Stimulated activated memory B cell treated with anti-CD40 and anti-IgM and Interleukin-4, amounts not matched to agents 10 μg/mL and 1 μg/mL and 100 μg/mL, for 72 hours (primary cell): ENCODE results near the gene LCE1D.

Source experiments
- ATAC-seq: fragments of 150-1000 bp; cut with Tn5 transposase; 2 replicates; pipeline ENCODE4 v1.10.0; 2021
- H3K27ac Mint-ChIP-seq: one replicate; pipeline ENCODE4 v1.8.0; 2022; ENCODE audit warnings: mild to moderate bottlenecking, mixed read lengths
- H3K27me3 Mint-ChIP-seq: one replicate; pipeline ENCODE4 v1.8.0; 2022; ENCODE audit warnings: mixed read lengths
- H3K36me3 Mint-ChIP-seq: one replicate; pipeline ENCODE4 v1.8.0; 2022; ENCODE audit warnings: mixed read lengths
- H3K4me1 Mint-ChIP-seq: one replicate; pipeline ENCODE4 v1.8.0; 2022; ENCODE audit warnings: mixed read lengths
- H3K4me3 Mint-ChIP-seq: one replicate; pipeline ENCODE4 v1.8.0; 2022; ENCODE audit warnings: mild to moderate bottlenecking, moderate library complexity, mixed read lengths
- H3K9me3 Mint-ChIP-seq: one replicate; pipeline ENCODE4 v1.8.0; 2022; ENCODE audit warnings: mixed read lengths

LCE1D gene

GRCh38 chr1:152796421-152796820, at the start of gene LCE1D:
TSS of gene LCE1D (plus strand) at chr1:152796721. CDS start at chr1:152797795, 1,074 bp downstream.
- Mint-ChIP-seq H3K9me3 (no peaks in the 10 kb centered on the region), H3K36me3 (no peaks in the 10 kb centered on the region), H3K27me3 (peaks cover 24% of the 10 kb centered on the region), H3K4me1 (no peaks in the 10 kb centered on the region), H3K27ac (no peak within 1 kb of the TSS), H3K4me3 (no peak within 1 kb of the TSS)
- no peak for ATAC-seq

- no peak for ATAC-seq
- Mint-ChIP-seq H3K27me3 (peaks cover 21% of the 10 kb centered on the region), H3K4me3 (no peak overlapping the region), H3K4me1 (no peaks in the 10 kb centered on the region), H3K9me3 (no peaks in the 10 kb centered on the region), H3K27ac (no peak overlapping the region), H3K36me3 (no peaks in the 10 kb centered on the region)
Observed at GRCh38 chr1:152747831-152748230, 48.7 kb upstream of the LCE1D start.

GRCh38 chr1:152752225-152752624, 44.3 kb upstream of the LCE1D start:
- ATAC-seq = no peak
- no peaks in the 10 kb centered on the region for H3K4me1 Mint-ChIP-seq

GRCh38 chr1:152753586-152753985, 42.9 kb upstream of the LCE1D start:
- Mint-ChIP-seq H3K9me3 (peaks cover 3% of the 10 kb centered on the region), H3K4me3 (no peak overlapping the region), H3K27ac (no peak overlapping the region), H3K27me3 (peaks cover 46% of the 10 kb centered on the region), H3K36me3 (no peaks in the 10 kb centered on the region), H3K4me1 (no peaks in the 10 kb centered on the region)
- ATAC-seq = no peak

More at GRCh38 chr1:152752225-152752624, 44.3 kb upstream of the LCE1D start:
- peaks cover 3% of the 10 kb centered on the region for H3K9me3 Mint-ChIP-seq
- no peak overlapping the region for H3K4me3 Mint-ChIP-seq
- H3K27me3 Mint-ChIP-seq = peaks cover 35% of the 10 kb centered on the region
- no peaks in the 10 kb centered on the region for H3K36me3 Mint-ChIP-seq
- no peak overlapping the region for H3K27ac Mint-ChIP-seq

DNA sequence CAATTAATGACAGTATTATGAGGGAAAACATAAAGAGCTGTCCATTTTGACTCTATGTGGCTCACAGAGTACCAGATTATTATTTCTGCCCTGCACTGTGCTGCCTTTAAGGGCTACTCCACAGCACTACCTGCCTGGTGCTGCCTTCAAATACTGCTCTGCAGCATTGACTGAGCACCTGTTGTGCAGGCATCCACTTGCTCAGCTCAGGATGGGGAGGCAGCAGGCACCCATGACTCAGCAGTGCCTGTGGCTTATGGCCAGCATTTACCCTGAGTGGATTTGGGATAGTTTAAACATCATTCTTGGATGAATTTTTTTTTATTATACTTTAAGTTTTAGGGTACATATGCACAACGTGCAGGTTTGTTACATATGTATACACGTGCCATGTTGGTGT, 39.6 kb upstream of the LCE1D start:
- H3K9me3 Mint-ChIP-seq = peaks cover 3% of the 10 kb centered on the region
- H3K4me1 Mint-ChIP-seq = no peaks in the 10 kb centered on the region
- no peaks in the 10 kb centered on the region for H3K36me3 Mint-ChIP-seq
- H3K4me3 Mint-ChIP-seq = no peak overlapping the region
- H3K27me3 Mint-ChIP-seq = peaks cover 52% of the 10 kb centered on the region
- no peak for ATAC-seq
- no peak overlapping the region for H3K27ac Mint-ChIP-seq

- peaks cover 57% of the 10 kb centered on the region for H3K27me3 Mint-ChIP-seq
- no peak within 1 kb of the TSS for H3K27ac Mint-ChIP-seq
- H3K4me1 Mint-ChIP-seq = no peaks in the 10 kb centered on the region
- H3K36me3 Mint-ChIP-seq = no peaks in the 10 kb centered on the region
- peaks cover 3% of the 10 kb centered on the region for H3K9me3 Mint-ChIP-seq
- H3K4me3 Mint-ChIP-seq = no peak within 1 kb of the TSS
- no peak for ATAC-seq
Observed at GRCh38 chr1:152757747-152758146, 38.8 kb upstream of the LCE1D start, which contains the start of gene KPRP. TSS of gene KPRP (plus strand) at chr1:152758025. CDS start at chr1:152759589, 1,564 bp downstream.

DNA sequence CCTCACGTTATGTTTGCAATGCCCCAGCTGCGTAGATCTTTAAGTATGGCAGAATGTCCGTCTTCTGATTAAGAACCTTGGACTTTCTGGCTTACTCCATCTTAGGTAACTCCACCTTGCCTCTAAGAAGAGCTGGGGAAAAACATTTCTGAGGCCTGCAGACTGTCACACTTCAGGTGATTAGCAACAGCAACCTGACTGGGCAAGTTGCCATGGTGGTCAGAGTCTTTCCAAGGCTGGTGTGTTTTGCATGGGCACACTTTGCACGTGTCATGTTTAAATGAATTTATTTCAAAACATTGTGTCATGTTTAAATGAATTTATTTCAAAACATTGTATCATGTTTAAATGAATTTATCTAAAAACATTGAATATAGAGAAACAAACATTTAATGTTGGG, 37.9 kb upstream of the LCE1D start:
- H3K27ac Mint-ChIP-seq = no peak overlapping the region
- H3K36me3 Mint-ChIP-seq = no peaks in the 10 kb centered on the region
- H3K9me3 Mint-ChIP-seq = peaks cover 3% of the 10 kb centered on the region
- ATAC-seq = no peak
- H3K4me3 Mint-ChIP-seq = no peak overlapping the region
- peaks cover 61% of the 10 kb centered on the region for H3K27me3 Mint-ChIP-seq
- H3K4me1 Mint-ChIP-seq = no peaks in the 10 kb centered on the region

DNA sequence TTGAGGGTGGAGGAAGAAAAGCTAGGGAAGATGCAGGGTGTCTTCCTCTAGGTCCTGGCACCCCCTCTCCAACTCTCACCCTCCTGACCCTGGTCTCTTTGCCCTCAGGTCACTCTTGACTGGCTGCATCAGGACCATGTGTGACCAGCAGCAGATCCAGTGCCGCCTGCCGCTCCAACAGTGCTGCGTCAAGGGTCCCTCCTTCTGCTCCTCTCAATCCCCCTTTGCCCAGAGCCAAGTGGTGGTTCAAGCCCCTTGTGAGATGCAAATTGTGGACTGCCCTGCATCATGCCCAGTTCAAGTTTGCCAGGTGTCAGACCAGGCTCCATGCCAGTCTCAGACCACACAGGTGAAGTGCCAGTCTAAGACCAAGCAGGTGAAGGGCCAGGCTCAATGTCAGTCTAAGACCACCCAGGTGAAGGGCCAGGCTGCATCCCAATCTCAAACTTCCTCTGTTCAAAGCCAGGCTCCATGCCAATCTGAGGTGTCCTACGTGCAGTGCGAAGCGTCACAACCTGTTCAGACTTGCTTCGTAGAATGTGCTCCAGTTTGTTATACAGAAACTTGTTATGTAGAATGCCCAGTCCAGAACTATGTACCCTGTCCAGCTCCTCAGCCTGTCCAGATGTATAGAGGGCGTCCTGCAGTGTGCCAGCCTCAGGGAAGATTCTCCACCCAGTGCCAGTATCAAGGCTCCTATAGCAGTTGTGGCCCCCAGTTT, 36.9 kb upstream of the LCE1D start:
- Mint-ChIP-seq H3K27me3 (peaks cover 65% of the 10 kb centered on the region), H3K36me3 (no peaks in the 10 kb centered on the region), H3K4me3 (no peak overlapping the region), H3K4me1 (no peaks in the 10 kb centered on the region), H3K27ac (no peak overlapping the region), H3K9me3 (no peaks in the 10 kb centered on the region)
- peak; percentile 43 for ATAC-seq

- Mint-ChIP-seq H3K4me3 (no peak overlapping the region), H3K36me3 (no peaks in the 10 kb centered on the region), H3K27me3 (peaks cover 65% of the 10 kb centered on the region), H3K4me1 (no peaks in the 10 kb centered on the region), H3K9me3 (no peaks in the 10 kb centered on the region), H3K27ac (no peak overlapping the region)
- no peak for ATAC-seq
Observed at GRCh38 chr1:152760551-152761190, 35.9 kb upstream of the LCE1D start.

DNA sequence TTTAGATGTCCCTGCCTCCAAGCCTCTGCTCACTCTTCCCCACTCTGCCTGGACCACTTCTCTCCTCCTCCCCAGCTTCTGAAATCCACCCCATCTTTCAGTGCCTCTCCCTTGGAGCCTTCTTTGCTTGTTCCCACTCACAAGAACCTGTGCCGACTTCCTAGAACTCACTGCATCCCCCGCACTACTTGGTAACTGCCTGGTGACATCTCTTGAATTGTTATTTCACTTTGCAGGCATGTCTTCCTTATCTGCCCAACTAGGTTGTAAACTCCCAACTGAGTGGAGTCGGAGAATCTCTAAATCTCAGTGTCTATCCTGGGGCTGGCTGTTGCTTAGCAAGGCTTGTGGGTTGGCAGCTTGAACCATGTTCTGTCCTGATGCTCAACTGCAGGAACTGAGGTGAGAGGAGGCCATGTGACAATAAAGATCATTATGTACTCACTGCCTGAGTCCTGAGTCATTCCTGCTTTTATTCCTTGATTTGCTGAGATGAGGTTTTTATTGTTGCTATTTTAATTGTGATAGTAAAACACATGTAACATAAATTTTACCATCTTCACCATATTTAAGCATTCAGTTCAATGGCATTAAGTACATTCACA, 34.8 kb upstream of the LCE1D start:
- H3K4me1 Mint-ChIP-seq = no peaks in the 10 kb centered on the region
- no peak for ATAC-seq
- H3K27ac Mint-ChIP-seq = no peak overlapping the region
- H3K27me3 Mint-ChIP-seq = peaks cover 59% of the 10 kb centered on the region
- no peaks in the 10 kb centered on the region for H3K36me3 Mint-ChIP-seq
- H3K4me3 Mint-ChIP-seq = no peak overlapping the region
- no peaks in the 10 kb centered on the region for H3K9me3 Mint-ChIP-seq

DNA sequence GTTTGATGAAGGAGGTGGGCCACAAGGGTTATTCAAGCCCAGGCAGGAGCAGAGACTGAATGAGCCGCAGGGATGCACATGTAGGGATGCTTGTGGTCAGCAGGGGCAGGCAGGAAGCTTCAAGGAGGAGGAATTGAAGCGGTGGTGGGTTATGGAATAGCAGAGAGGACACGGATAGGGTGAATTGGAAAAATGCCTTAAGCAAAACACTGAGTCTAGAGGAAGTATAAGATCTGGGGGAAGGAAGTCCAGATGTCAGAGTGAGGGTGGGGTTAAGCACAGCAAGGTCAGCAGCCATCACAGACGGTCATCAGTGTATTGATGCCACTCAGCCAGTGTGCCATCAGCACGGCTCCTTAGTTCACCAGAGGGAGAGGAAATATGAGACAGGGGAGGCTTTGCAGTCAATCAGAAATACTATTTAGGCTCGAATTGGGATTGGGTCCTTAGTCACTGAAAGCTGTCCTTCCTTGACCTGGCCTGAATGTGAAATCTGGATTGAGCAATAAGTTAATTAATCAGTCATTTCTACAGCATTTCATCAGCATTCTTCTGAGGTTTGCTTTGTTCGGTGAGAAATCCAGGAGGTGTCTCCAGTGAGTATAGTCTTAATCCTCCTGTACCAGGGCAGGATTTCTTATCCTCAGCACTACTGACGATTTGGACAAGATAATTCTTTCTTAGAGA, 27.5 kb upstream of the LCE1D start:
- Mint-ChIP-seq H3K27ac (no peak overlapping the region), H3K36me3 (no peaks in the 10 kb centered on the region), H3K4me1 (no peaks in the 10 kb centered on the region), H3K4me3 (no peak overlapping the region), H3K27me3 (peaks cover 17% of the 10 kb centered on the region), H3K9me3 (peaks cover 5% of the 10 kb centered on the region)
- ATAC-seq = no peak

- Mint-ChIP-seq H3K4me3 (no peak overlapping the region), H3K9me3 (peaks cover 9% of the 10 kb centered on the region), H3K4me1 (no peaks in the 10 kb centered on the region), H3K36me3 (no peaks in the 10 kb centered on the region), H3K27ac (no peak overlapping the region), H3K27me3 (peaks cover 20% of the 10 kb centered on the region)
- ATAC-seq = no peak
Observed at GRCh38 chr1:152770411-152770810, 26.1 kb upstream of the LCE1D start.

DNA sequence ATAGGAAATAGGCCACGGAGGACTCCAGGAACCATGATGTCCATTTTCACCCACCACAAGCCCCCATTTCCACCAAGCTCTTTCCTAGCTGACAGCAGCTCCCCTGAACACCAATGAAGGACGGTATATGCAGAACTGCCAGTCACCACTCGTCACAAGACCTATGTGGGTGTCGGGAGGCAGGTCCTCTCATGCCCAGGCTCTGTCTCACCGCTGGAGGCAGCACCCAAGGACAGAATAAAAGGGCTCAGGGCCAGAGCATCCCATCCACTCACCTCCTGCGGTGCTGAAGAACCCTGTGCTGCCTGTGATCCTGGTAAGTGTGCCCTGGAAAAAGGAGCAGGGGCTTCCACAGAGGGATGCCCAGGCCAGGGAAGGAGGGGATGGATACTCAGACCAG, 21.6 kb upstream of the LCE1D start, which contains the start of gene LCE1F:
LCE1F (plus strand) TSS at position 266 of the 400 bp plus-strand sequence. CDS start 1,232 bp downstream, outside the sequence.
- Mint-ChIP-seq H3K9me3 (peaks cover 9% of the 10 kb centered on the region), H3K27me3 (peaks cover 43% of the 10 kb centered on the region), H3K36me3 (no peaks in the 10 kb centered on the region), H3K4me3 (no peak within 1 kb of the TSS), H3K27ac (no peak within 1 kb of the TSS), H3K4me1 (no peaks in the 10 kb centered on the region)
- ATAC-seq = no peak

- no peak overlapping the region for H3K27ac Mint-ChIP-seq
- ATAC-seq = no peak
- H3K9me3 Mint-ChIP-seq = peaks cover 9% of the 10 kb centered on the region
- H3K36me3 Mint-ChIP-seq = no peaks in the 10 kb centered on the region
- no peak overlapping the region for H3K4me3 Mint-ChIP-seq
- peaks cover 46% of the 10 kb centered on the region for H3K27me3 Mint-ChIP-seq
- H3K4me1 Mint-ChIP-seq = no peaks in the 10 kb centered on the region
Observed at GRCh38 chr1:152776361-152776760, 20.2 kb upstream of the LCE1D start.

- Mint-ChIP-seq H3K9me3 (peaks cover 6% of the 10 kb centered on the region), H3K27me3 (peaks cover 52% of the 10 kb centered on the region), H3K27ac (no peak overlapping the region), H3K36me3 (no peaks in the 10 kb centered on the region), H3K4me3 (no peak overlapping the region), H3K4me1 (no peaks in the 10 kb centered on the region)
- no peak for ATAC-seq
Observed at GRCh38 chr1:152777510-152778137, 18.9 kb upstream of the LCE1D start.
